Measurements from ENCODE around the gene HTR3D. TPM values are rescaled to one million over a fixed set of nuclear protein-coding genes. Genes with fewer than 3 reads are reported as not detected.
"Not testable (repeated sequence)": the region's sequence is repeated elsewhere in the genome, so short reads cannot be mapped to it uniquely, and the experiment has no call there.

The HTR3D gene
- total RNA-seq, 4 donors from 2014 or later = not detected

DNA sequence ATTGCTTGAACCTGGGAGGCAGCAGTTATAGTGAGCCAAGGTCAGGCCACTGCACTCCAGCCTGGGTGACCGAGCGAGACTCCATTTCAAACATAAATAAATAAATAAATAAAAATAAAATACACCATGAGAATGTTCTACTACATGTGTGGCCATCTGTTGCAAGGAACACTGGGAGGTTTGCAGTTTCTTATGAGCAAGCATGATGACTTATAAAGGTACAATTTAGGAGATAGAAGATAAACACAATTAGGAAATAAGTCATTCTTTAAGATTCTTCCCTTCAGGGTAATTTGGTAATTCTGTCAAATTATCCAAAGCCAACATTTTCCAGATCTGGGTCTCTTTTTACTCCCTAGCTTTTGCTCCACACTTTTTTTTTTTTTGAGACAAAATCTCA lies 34.7 kb downstream of the HTR3D start:
- no peaks in the 10 kb centered on the region for H3K9me3 ChIP-seq
- no peak for DNase-seq (ENCODE audit: low spot score in 2 of 2)
- H3K27ac ChIP-seq = no peak overlapping the region
- no peaks in the 10 kb centered on the region for H3K36me3 ChIP-seq
- WGBS = 95% methylated on average over 2 of the region's 2 CpGs
- no peaks in the 10 kb centered on the region for H3K27me3 ChIP-seq
- TF ChIP-seq, protein P1, sequence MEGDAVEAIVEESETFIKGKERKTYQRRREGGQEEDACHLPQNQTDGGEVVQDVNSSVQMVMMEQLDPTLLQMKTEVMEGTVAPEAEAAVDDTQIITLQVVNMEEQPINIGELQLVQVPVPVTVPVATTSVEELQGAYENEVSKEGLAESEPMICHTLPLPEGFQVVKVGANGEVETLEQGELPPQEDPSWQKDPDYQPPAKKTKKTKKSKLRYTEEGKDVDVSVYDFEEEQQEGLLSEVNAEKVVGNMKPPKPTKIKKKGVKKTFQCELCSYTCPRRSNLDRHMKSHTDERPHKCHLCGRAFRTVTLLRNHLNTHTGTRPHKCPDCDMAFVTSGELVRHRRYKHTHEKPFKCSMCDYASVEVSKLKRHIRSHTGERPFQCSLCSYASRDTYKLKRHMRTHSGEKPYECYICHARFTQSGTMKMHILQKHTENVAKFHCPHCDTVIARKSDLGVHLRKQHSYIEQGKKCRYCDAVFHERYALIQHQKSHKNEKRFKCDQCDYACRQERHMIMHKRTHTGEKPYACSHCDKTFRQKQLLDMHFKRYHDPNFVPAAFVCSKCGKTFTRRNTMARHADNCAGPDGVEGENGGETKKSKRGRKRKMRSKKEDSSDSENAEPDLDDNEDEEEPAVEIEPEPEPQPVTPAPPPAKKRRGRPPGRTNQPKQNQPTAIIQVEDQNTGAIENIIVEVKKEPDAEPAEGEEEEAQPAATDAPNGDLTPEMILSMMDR (IDR thresholded peaks at IDR 0.05) = no peak
- TF ChIP-seq EP300 (IDR thresholded peaks at IDR 0.05) = no peak
- no peak for TF ChIP-seq POLR2AphosphoS5 (IDR thresholded peaks at IDR 0.05)
- no peak for TF ChIP-seq POLR2A (IDR thresholded peaks at IDR 0.05)
- H3K4me3 ChIP-seq = no peak overlapping the region
- no peaks in the 10 kb centered on the region for H3K4me1 ChIP-seq

DNA sequence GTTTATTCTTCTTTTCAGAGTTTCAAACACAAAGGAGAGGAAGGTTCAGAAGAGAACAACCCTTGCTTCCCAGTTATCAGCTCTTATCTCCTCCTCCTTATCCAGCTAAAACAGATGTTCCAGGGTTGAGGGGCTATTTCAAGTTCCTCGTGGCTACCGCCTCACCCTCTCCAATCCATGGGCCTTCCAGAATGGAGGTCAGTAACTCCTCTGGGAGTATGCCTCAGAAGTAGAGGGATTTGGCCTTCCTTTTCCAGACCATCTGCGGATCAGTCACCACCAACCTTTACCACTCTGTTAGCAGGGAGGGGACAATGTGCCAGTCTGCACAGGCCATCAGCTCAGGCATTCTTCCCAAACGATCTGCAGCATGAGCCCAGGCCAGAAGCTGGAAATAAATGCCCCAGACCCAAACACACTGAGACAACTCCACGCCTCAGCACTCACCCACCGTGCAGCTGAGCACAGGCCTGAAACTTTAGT lies 36.1 kb downstream of the HTR3D start:
- H3K27ac ChIP-seq = no peak overlapping the region
- H3K4me3 ChIP-seq = no peak overlapping the region
- TF ChIP-seq, protein P1 (IDR thresholded peaks at IDR 0.05) = no peak
- no peak for TF ChIP-seq EP300 (IDR thresholded peaks at IDR 0.05)
- TF ChIP-seq POLR2AphosphoS5 (IDR thresholded peaks at IDR 0.05) = no peak
- H3K4me1 ChIP-seq = no peaks in the 10 kb centered on the region
- WGBS = 76% methylated on average over 6 of the region's 6 CpGs
- no peak for DNase-seq (ENCODE audit: low spot score in 2 of 2)
- no peaks in the 10 kb centered on the region for H3K27me3 ChIP-seq
- H3K9me3 ChIP-seq = no peaks in the 10 kb centered on the region
- H3K36me3 ChIP-seq = no peaks in the 10 kb centered on the region

DNA sequence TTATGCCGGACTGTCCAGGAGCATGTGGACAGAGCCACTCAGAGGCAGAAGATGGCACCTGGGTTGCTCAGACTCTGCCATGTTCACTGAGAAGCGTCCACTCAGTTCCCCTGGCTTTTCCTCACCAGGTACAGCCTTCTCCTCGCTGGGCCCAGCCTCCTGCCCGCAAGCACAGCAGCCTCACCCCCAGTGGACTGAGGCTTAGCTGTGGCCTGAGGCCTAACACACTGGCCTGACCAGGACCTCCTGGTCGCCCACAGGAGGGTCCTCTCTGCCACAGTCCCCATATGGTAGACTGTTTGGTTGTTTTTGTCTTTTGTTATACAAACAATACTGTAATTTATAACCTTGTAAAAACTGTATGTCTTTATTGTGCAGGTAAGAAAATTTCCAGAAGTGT lies 36.8 kb downstream of the HTR3D start:
- Histone ChIP-seq H3K36me3 (no peaks in the 10 kb centered on the region), H3K9me3 (no peaks in the 10 kb centered on the region), H3K27ac (no peak overlapping the region), H3K4me1 (no peaks in the 10 kb centered on the region), H3K27me3 (no peaks in the 10 kb centered on the region), H3K4me3 (no peak overlapping the region)
- WGBS = 97% methylated on average over 4 of the region's 5 CpGs
- TF ChIP-seq EP300 (IDR thresholded peaks at IDR 0.05) (no peak), POLR2A (IDR thresholded peaks at IDR 0.05) (no peak), POLR2AphosphoS5 (IDR thresholded peaks at IDR 0.05) (no peak)
- TF ChIP-seq, protein P1 (IDR thresholded peaks at IDR 0.05) = no peak
- no peak for DNase-seq (ENCODE audit: low spot score in 2 of 2)

DNA sequence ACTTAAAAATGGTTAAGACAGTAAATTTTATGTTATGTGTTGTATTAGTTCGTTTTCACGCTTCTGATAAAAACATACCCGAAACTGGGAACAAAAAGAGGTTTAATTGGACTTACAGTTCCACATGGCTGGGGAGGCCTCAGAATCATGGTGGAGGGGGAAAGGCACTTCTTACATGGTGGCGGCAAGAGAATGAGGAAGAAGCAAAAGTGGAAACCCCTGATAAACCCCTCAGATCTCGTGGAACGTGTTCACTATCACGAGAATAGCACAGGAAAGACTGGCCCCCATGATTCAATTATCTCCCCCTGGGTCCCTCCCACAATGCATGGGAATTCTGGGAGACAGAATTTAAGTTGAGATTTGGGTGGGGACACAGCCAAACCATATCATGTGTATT lies 39.6 kb downstream of the HTR3D start:
- H3K4me3 ChIP-seq; H3K27me3 ChIP-seq; H3K9me3 ChIP-seq; DNase-seq (ENCODE audit: low spot score in 2 of 2); H3K4me1 ChIP-seq; H3K36me3 ChIP-seq; H3K27ac ChIP-seq: not testable (repeated sequence)
- 95% methylated on average over 7 of the region's 7 CpGs for WGBS

DNA sequence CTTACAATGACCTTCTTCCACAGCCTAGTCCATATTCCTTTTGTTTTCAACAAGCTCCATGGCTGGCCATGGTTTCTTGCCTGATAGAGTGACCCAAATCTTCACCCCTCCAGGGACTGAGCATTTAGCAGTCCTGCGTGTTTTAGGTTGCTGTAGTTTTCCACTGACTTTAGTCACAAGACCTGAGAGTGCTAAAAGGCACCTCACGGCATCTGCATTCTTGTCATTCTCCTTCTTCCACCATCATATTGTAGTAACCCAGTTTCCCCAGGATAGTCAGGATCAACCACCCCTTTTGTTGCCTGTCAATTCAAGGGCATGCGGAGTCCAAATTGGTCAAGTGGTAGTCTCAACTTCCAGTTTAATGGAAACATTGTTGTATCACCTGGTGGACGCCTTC lies 42.1 kb downstream of the HTR3D start:
- H3K4me1 ChIP-seq = no peaks in the 10 kb centered on the region
- no peak overlapping the region for H3K27ac ChIP-seq
- no peaks in the 10 kb centered on the region for H3K27me3 ChIP-seq
- no peak overlapping the region for H3K4me3 ChIP-seq
- 83% methylated on average over 4 of the region's 4 CpGs for WGBS
- no peak for DNase-seq (ENCODE audit: low spot score in 2 of 2)
- TF ChIP-seq POLR2A (IDR thresholded peaks at IDR 0.05) = no peak
- TF ChIP-seq POLR2AphosphoS5 (IDR thresholded peaks at IDR 0.05) = no peak
- TF ChIP-seq EP300 (IDR thresholded peaks at IDR 0.05) = no peak
- TF ChIP-seq, protein P1 (IDR thresholded peaks at IDR 0.05) = no peak
- H3K9me3 ChIP-seq = no peaks in the 10 kb centered on the region
- H3K36me3 ChIP-seq = no peaks in the 10 kb centered on the region

DNA sequence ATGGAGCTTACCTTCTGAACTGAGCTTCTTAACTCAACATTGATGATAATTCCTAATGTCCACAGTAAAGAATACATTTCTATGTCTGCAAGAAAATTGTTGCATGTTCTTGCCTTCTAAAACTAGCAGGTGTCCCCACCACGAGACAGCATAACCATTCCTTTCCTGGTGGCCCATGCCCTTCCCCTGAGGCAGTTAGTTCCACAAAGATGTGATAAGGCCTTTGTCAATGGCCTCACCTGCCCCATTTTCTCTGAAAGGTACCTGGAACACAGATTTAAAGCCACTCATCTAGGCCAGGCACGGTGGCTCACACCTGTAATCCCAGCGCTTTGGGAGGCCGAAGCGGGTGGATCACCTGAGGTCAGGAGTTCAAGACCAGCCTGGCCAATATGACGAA lies 44.4 kb downstream of the HTR3D start:
- H3K4me1 ChIP-seq = no peaks in the 10 kb centered on the region
- TF ChIP-seq POLR2A (IDR thresholded peaks at IDR 0.05) (no peak), POLR2AphosphoS5 (IDR thresholded peaks at IDR 0.05) (no peak), EP300 (IDR thresholded peaks at IDR 0.05) (no peak)
- TF ChIP-seq, protein P1 (IDR thresholded peaks at IDR 0.05) = no peak
- no peaks in the 10 kb centered on the region for H3K27me3 ChIP-seq
- no peak overlapping the region for H3K4me3 ChIP-seq
- H3K27ac ChIP-seq = no peak overlapping the region
- WGBS = 88% methylated on average over 6 of the region's 6 CpGs
- H3K9me3 ChIP-seq = no peaks in the 10 kb centered on the region
- DNase-seq (ENCODE audit: low spot score in 2 of 2) = no peak
- H3K36me3 ChIP-seq = no peaks in the 10 kb centered on the region

Measured in suprapubic skin (tissue), 4 donors.